Esophagus squamous epithelium (tissue), 5 donors: ENCODE results near the gene EGFLAM. TPM values are rescaled to one million over a fixed set of nuclear protein-coding genes. Genes with fewer than 3 reads are reported as not detected.

ENCODE experiments used
- DNase-seq: peaks from one replicate; lab custom pipeline; 2025; lab: John Stamatoyannopoulos, UW
- H3K27ac ChIP-seq, 4 donors: fragments of 200-600 bp; sonication (generic); one replicate each; pipeline ENCODE4 v1.5.1; 2016 to 2019; ENCODE audit warnings: mild to moderate bottlenecking in 1 of 4
- H3K27me3 ChIP-seq, 4 donors: fragments of 200-600 bp; sonication (generic); 1 replicate in 3 of 4; 2 replicates in 1 of 4; pipeline versions ENCODE4 v1.5.1 to v1.6.0; 2017 to 2021; ENCODE audit warnings: antibody characterized with exemption in 1 of 4
- H3K36me3 ChIP-seq, 3 donors: fragments of 200-600 bp; sonication (generic); one replicate each; pipeline ENCODE4 v1.5.1; 2016 to 2019
- H3K4me1 ChIP-seq, 3 donors: fragments of 200-600 bp; sonication (generic); one replicate each; pipeline ENCODE4 v1.5.1; 2017 to 2019
- H3K4me3 ChIP-seq, 4 donors: fragments of 200-600 bp; sonication (generic); 1 replicate in 3 of 4; 2 replicates in 1 of 4; pipeline ENCODE4 v1.5.1; 2016 to 2019; ENCODE audit warnings: mild to moderate bottlenecking in 2 of 4, moderate library complexity in 1 of 4
- H3K9me3 ChIP-seq, 3 donors: fragments of 200-600 bp; sonication (generic); one replicate each; pipeline ENCODE4 v1.5.1; 2016 to 2019
- POLR2A ChIP-seq, 4 donors: fragments of 450-650 bp; IDR thresholded peaks; one replicate each; pipeline ENCODE4 v1.6.1; 2017; ENCODE audit warnings: antibody characterized with exemption in 4 of 4, mild to moderate bottlenecking in 4 of 4, moderate library complexity in 3 of 4
- WGBS, 2 donors: methylation state at CpG; one replicate each; pipeline ENCODE4 v1.1.5; 2018; 5-methylcytosine and 5-hydroxymethylcytosine counted together
- intact Hi-C: fragments of 100-400 bp; cut with DNase I; formaldehyde crosslinking; loops from one replicate; pipeline ENCODE4 v1.15.0; 2022
- total RNA-seq, 4 donors: library from RNA; depleted of rRNA; stranded (reverse); fragments of >200 nt; gene quantifications; one replicate each; pipeline ENCODE4 v1.1.0, GENCODE V29; 2016
- TF ChIP-seq, protein P1 (sequence below), 6 experiments: fragments of 450-650 bp in 4 of 6; fragments of 200-600 bp in 2 of 6; sonication (generic) in 2 of 6; IDR thresholded peaks; one replicate each; pipeline ENCODE4 v1.5.1; 2016 to 2019; ENCODE audit warnings: antibody characterized with exemption in 6 of 6, mild to moderate bottlenecking in 4 of 6, moderate library complexity in 4 of 6
- donor health status: DM: yes; HTN: yes; CAD: no.

EGFLAM gene
- total RNA-seq, 4 donors from 2014 or later, result 0.38 to 3.3 (median 1.7) TPM

DNA sequence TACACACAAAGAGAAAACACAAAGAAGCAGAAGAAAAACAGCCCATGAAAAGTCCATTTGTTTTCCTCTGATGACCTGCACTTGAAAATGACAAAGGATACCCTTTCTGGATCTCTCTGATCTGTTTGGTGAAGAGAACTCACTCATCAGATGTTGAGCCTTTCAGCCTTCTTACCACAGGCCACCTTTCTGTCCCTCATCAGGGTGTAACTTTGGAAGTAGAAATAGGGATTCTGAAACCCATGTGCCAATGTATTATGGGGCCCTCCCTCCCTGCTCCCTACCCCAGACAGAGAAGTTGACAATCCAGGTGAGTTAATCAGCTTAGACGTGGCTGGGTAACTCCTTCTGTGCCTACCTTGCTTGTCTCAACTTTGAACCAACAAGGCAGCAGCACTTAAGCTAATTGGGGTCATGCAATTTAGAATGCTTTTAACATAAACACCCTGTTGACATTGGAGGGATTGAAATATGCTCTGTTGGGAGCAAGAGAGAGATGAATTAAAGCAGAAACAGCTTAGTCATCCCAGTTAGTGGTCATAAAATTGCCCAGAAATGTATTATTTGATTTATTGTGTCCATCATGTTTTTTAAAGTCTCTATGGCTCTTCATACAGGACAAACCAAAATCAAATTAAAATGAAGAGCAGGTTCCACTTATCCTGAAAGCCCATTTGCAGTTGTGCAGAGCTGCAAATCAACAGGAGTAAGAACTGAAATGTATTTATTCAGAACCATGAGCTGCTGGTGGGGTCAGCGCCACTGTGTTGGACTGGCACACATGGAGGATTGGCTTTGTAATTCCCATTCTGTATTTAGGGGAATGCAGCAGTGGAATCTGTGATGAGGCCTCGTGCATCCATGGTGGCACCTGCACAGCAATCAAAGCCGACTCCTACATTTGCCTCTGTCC is 166.0 kb downstream of the EGFLAM start:
- no peak for DNase-seq
- 69 to 85% methylated on average over 4 of the region's 4 CpGs for WGBS, 2 donors
- TF ChIP-seq POLR2A (IDR thresholded peaks at IDR 0.05), result no peak
- TF ChIP-seq, protein P1, sequence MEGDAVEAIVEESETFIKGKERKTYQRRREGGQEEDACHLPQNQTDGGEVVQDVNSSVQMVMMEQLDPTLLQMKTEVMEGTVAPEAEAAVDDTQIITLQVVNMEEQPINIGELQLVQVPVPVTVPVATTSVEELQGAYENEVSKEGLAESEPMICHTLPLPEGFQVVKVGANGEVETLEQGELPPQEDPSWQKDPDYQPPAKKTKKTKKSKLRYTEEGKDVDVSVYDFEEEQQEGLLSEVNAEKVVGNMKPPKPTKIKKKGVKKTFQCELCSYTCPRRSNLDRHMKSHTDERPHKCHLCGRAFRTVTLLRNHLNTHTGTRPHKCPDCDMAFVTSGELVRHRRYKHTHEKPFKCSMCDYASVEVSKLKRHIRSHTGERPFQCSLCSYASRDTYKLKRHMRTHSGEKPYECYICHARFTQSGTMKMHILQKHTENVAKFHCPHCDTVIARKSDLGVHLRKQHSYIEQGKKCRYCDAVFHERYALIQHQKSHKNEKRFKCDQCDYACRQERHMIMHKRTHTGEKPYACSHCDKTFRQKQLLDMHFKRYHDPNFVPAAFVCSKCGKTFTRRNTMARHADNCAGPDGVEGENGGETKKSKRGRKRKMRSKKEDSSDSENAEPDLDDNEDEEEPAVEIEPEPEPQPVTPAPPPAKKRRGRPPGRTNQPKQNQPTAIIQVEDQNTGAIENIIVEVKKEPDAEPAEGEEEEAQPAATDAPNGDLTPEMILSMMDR (IDR thresholded peaks at IDR 0.05), result no peak

DNA sequence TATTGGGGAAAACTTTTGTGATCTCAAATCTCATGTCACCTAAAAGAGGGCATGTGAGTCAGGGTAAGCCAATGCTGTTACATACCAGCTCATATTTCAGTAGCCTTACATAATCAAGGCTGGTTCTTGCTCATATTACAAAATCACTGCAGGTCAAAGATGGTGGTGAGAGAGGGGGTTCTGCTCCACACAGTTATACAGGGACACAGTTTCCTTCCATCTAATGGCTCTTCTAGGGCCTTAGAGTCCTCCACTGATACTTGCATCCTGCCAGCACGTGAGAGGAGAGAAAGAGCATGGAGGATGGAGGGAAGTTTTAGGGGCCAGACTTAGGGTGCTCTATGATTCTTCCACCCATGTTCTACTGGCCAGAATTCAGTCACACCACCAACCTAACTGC is 168.1 kb downstream of the EGFLAM start:
- H3K36me3 ChIP-seq, result no peaks in the 10 kb centered on the region
- no peak overlapping the region for H3K27ac ChIP-seq
- WGBS, 2 donors, result 63 to 92% methylated on average over 1 of the region's 1 CpG
- no peaks in the 10 kb centered on the region for H3K4me1 ChIP-seq
- H3K4me3 ChIP-seq, result no peak overlapping the region
- TF ChIP-seq, protein P1 (IDR thresholded peaks at IDR 0.05), result no peak
- no peak for TF ChIP-seq POLR2A (IDR thresholded peaks at IDR 0.05)
- intact Hi-C loops, result no loop called here
- H3K9me3 ChIP-seq, result no peaks in the 10 kb centered on the region
- no peaks in the 10 kb centered on the region for H3K27me3 ChIP-seq
- DNase-seq, result no peak

More for the DNA sequence above, 166.0 kb downstream of the EGFLAM start:
- Histone ChIP-seq H3K27ac (no peak overlapping the region), H3K4me1 (no peaks in the 10 kb centered on the region), H3K4me3 (no peak overlapping the region), H3K9me3 (no peaks in the 10 kb centered on the region), H3K36me3 (no peaks in the 10 kb centered on the region), H3K27me3 (no peaks in the 10 kb centered on the region)
- intact Hi-C loops, result no loop called here

DNA sequence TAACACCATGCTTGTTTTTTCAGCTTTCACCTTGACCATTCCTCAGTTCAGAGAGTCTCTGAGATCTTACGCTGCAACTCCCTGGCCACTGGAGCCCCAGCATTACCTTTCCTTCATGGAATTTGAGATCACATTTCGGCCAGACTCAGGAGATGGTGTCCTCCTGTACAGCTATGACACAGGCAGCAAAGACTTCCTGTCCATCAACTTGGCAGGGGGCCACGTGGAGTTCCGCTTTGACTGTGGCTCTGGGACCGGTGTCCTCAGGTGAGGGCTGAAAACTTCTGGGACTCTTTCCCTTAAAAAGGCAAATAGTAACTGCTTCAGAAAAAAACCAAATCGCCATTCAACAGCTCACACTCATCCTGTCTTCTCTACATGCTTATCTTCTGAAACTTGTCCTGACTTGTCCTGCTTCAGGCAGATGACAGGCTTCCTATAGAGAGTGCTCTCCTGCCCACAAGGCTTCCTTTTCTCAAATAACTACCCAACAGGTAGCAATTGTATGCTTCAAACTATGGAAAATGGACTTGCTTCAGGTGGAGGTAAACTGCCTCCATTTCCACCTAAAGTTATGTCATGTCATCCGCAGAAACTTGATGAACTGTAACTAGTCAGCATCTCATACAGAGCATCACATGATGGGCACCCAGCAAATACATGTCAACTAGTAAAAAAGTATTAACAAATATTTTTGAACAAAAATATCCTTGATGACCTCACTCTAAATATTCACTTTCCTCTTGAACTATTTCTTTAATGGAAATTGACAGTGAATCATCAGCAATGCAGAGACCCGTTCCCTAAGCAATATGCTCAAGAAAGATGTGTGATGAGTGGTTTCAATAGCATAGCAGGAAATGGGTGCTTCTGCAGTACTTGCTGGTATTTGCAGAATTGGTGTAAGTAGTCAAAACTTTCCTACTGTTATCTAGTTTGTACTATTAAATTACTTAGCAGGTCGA is 168.9 kb downstream of the EGFLAM start:
- DNase-seq, result no peak
- intact Hi-C loops, result no loop called here
- WGBS, 2 donors, result 66 to 74% methylated on average over 9 of the region's 9 CpGs
- Histone ChIP-seq H3K4me3 (no peak overlapping the region), H3K9me3 (no peaks in the 10 kb centered on the region), H3K27me3 (no peaks in the 10 kb centered on the region), H3K36me3 (no peaks in the 10 kb centered on the region), H3K27ac (no peak overlapping the region), H3K4me1 (no peaks in the 10 kb centered on the region)
- TF ChIP-seq POLR2A (IDR thresholded peaks at IDR 0.05), result no peak
- TF ChIP-seq, protein P1 (IDR thresholded peaks at IDR 0.05), result no peak

DNA sequence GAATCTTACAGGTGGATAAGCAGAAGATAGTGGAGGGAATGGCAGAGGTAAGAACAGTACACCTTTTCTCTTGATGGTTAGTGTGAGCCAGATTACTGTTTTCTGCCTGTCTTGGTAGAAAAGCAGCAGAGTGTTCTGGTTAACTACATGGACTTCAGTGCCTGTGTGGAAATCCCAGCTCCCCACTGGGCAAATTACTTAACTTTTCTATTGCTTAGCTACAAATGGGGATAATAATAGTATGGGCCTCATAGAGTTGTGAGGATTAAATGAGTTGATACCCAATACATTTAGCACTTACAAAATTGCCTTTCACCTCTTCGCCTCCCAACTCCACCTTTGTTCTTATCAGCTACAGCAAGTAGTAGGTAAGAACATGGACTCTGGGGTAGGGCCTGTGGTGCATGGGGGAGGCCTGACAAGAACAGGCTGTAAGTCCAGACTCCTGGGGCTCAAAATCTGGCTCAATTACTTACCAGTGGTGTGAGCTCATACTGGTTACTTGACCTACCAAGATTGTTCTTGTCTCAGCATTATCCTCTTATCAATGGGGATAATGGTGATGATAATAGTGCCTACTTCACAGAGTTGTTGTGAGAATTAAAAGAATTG is 173.0 kb downstream of the EGFLAM start:
- no peak for TF ChIP-seq POLR2A (IDR thresholded peaks at IDR 0.05)
- TF ChIP-seq, protein P1 (IDR thresholded peaks at IDR 0.05), result no peak
- intact Hi-C loops, result no loop called here
- WGBS, 2 donors, result 78 to 100% methylated on average over 1 of the region's 1 CpG
- Histone ChIP-seq H3K27me3 (peaks cover 0 to 3% (median 0%) of the 10 kb centered on the region in 4 donors), H3K9me3 (no peaks in the 10 kb centered on the region), H3K4me1 (peaks cover 4 to 13% (median 8%) of the 10 kb centered on the region in 3 donors), H3K27ac (no peak overlapping the region), H3K36me3 (no peaks in the 10 kb centered on the region), H3K4me3 (no peak overlapping the region)
- no peak for DNase-seq
